Measurements from ENCODE around the gene WNT3A. TPM values are rescaled to one million over a fixed set of nuclear protein-coding genes. Genes with fewer than 3 reads are reported as not detected.

WNT3A gene
- total and polyA plus RNA-seq, 2 experiments from 2014 or later: 0.07 to 0.65 TPM

DNA sequence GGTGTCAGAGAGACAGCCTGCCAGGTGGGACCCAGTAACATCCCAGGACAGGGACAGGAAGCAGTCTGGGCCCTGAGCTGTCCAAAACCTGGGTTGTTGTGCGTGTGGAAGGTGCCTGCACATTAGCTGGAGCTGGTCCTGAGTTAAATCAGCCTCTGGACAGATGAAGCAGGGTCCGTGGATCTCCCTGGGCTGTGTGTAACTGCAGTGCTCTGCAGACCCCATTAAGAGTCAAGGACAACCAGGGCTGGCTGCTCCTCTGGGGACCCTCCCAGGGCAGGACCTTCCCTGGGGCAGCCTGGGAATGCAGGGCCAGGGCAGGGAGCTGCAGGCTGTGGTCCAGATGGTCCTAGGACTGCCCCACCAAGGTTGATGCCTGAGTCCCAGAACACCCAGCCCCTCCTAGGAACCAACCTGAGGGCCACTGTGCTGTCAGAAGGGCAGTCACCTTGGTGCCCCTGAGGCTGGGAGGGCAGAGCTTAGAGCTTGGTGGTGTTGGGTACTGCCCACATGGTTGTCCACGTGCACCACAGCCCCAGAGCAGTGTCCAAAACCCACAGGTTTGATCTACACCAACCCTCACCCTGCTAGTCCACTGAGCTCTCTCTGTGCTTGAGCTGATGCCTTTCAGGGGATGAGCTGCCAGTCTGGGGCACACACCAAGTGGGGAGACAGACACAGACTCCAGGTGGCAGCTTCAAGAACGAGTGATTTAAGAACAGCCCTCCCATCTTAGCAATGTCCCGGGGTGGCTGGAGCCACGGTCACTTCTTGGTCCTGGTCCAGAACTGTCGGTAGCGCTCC, 99.4 kb downstream of the WNT3A start (continued):
- TF ChIP-seq, protein P1, sequence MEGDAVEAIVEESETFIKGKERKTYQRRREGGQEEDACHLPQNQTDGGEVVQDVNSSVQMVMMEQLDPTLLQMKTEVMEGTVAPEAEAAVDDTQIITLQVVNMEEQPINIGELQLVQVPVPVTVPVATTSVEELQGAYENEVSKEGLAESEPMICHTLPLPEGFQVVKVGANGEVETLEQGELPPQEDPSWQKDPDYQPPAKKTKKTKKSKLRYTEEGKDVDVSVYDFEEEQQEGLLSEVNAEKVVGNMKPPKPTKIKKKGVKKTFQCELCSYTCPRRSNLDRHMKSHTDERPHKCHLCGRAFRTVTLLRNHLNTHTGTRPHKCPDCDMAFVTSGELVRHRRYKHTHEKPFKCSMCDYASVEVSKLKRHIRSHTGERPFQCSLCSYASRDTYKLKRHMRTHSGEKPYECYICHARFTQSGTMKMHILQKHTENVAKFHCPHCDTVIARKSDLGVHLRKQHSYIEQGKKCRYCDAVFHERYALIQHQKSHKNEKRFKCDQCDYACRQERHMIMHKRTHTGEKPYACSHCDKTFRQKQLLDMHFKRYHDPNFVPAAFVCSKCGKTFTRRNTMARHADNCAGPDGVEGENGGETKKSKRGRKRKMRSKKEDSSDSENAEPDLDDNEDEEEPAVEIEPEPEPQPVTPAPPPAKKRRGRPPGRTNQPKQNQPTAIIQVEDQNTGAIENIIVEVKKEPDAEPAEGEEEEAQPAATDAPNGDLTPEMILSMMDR (conservative IDR thresholded peaks at IDR 0.05; ENCODE audit: low read depth in 2 of 2): no peak
- TF ChIP-seq STAT1 (IDR thresholded peaks at IDR 0.05; ENCODE audit: unreplicated experiment) (no peak), NANOG (IDR thresholded peaks at IDR 0.05; ENCODE audit: borderline replicate concordance) (no peak), CREB1 (CRISPR knock-in tag; IDR thresholded peaks at IDR 0.05; ENCODE audit: low read depth) (no peak), JUNB (IDR thresholded peaks at IDR 0.05; ENCODE audit: unreplicated experiment) (no peak), EZH2 (IDR thresholded peaks at IDR 0.05; ENCODE audit: low read depth, unreplicated experiment) (no peak), ZNF114 (CRISPR knock-in tag; IDR thresholded peaks at IDR 0.05) (no peak)
- TF ChIP-seq, protein P2, sequence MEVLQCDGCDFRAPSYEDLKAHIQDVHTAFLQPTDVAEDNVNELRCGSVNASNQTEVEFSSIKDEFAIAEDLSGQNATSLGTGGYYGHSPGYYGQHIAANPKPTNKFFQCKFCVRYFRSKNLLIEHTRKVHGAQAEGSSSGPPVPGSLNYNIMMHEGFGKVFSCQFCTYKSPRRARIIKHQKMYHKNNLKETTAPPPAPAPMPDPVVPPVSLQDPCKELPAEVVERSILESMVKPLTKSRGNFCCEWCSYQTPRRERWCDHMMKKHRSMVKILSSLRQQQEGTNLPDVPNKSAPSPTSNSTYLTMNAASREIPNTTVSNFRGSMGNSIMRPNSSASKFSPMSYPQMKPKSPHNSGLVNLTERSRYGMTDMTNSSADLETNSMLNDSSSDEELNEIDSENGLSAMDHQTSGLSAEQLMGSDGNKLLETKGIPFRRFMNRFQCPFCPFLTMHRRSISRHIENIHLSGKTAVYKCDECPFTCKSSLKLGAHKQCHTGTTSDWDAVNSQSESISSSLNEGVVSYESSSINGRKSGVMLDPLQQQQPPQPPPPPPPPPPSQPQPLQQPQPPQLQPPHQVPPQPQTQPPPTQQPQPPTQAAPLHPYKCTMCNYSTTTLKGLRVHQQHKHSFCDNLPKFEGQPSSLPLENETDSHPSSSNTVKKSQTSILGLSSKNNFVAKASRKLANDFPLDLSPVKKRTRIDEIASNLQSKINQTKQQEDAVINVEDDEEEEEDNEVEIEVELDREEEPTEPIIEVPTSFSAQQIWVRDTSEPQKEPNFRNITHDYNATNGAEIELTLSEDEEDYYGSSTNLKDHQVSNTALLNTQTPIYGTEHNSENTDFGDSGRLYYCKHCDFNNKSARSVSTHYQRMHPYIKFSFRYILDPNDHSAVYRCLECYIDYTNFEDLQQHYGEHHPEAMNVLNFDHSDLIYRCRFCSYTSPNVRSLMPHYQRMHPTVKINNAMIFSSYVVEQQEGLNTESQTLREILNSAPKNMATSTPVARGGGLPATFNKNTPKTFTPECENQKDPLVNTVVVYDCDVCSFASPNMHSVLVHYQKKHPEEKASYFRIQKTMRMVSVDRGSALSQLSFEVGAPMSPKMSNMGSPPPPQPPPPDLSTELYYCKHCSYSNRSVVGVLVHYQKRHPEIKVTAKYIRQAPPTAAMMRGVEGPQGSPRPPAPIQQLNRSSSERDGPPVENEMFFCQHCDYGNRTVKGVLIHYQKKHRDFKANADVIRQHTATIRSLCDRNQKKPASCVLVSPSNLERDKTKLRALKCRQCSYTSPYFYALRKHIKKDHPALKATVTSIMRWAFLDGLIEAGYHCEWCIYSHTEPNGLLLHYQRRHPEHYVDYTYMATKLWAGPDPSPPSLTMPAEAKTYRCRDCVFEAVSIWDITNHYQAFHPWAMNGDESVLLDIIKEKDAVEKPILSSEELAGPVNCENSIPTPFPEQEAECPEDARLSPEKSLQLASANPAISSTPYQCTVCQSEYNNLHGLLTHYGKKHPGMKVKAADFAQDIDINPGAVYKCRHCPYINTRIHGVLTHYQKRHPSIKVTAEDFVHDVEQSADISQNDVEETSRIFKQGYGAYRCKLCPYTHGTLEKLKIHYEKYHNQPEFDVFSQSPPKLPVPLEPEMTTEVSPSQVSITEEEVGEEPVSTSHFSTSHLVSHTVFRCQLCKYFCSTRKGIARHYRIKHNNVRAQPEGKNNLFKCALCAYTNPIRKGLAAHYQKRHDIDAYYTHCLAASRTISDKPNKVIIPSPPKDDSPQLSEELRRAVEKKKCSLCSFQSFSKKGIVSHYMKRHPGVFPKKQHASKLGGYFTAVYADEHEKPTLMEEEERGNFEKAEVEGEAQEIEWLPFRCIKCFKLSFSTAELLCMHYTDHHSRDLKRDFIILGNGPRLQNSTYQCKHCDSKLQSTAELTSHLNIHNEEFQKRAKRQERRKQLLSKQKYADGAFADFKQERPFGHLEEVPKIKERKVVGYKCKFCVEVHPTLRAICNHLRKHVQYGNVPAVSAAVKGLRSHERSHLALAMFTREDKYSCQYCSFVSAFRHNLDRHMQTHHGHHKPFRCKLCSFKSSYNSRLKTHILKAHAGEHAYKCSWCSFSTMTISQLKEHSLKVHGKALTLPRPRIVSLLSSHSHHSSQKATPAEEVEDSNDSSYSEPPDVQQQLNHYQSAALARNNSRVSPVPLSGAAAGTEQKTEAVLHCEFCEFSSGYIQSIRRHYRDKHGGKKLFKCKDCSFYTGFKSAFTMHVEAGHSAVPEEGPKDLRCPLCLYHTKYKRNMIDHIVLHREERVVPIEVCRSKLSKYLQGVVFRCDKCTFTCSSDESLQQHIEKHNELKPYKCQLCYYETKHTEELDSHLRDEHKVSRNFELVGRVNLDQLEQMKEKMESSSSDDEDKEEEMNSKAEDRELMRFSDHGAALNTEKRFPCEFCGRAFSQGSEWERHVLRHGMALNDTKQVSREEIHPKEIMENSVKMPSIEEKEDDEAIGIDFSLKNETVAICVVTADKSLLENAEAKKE (CRISPR knock-in tag; IDR thresholded peaks at IDR 0.05): no peak

Data from GM23338 (cell line).